GM21786 (cell line): ENCODE measurements around the gene FAM185A.
A peak's percentile ranks its signal among the peaks of the same experiment; 100 is the strongest.
"Not testable (repeated sequence)": the region's sequence is repeated elsewhere in the genome, so short reads cannot be mapped to it uniquely, and the experiment has no call there.

Experiments used
- ATAC-seq: cut with Tn5 transposase; IDR thresholded peaks from one replicate; pipeline ENCODE4 v1.9.1; 2021; ENCODE audit not compliant: unreplicated experiment

FAM185A gene

DNA sequence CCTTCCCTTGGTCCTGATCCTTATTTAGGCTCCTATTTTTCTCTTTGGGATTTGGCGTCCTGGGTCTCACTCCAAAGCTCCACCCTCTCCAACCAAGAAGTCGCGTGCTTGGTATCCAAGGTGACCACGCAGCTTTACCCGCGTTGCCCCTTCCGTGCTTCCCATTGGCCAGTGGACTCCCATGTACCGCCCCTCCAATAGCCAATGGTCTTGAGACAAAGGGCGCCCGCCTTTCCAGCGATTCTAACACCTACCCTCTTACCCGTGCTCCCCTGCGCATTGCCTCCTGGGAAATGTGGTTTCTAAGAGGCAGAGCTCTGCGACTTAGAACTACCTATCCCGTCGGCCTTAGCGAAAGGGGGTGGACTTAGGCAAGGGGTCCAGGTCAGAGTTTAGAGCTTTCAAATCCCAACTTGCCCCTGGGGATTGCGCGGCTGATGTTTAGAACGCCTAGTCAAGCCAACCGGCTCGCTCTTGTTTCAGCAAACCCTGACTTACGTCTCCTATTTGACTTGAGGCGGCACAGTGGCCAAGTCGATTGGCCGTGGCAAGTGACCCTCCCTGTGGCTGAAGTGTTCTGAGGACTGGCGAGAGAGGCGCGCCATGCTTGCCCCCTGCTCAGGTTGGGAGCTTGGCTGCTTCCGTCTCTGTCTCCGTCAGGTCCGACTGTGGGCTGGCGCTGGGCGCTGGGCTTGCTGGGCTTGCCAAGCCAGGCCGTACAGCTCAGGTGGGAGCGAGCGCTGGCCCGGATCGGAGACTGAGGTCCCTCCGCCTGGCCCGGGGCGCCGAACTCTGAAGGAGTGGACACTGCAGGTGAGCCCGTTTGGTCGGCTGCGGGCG, at the start of gene FAM185A:
Gene FAM185A, plus strand, starts transcription at position 395 of the 840 bp plus-strand sequence. Its CDS starts 209 bp downstream, at position 604.
- ATAC-seq = peak; percentile 98

- ATAC-seq = peak; percentile 72
Measured at GRCh38 chr7:102713011-102713690, 35.6 kb upstream of the FAM185A start.

DNA sequence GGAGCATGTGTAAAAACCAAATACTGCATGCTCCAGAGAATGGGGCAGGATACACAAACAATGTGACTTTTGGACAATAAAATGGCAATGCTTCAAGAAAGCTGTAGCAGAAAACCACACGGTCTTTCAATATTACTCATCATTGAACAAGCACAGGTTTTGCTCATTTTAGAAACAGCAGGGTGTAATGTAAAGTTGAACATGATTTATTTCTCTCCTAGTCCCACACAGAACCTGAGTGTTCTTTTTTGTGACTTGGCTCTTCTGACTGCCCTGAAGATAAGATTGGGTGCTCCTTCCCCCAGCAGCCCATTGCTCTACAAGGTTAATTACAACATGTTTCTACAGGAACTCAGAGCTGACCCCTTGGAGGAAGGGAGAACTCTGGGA, 35.1 kb upstream of the FAM185A start:
- ATAC-seq = peak; percentile 64

- ATAC-seq = not testable (repeated sequence)
Measured at GRCh38 chr7:102714774-102715522, 33.9 kb upstream of the FAM185A start.

GRCh38 chr7:102715718-102716117, 33.1 kb upstream of the FAM185A start:
- ATAC-seq = peak; percentile 52

- ATAC-seq = not testable (repeated sequence)
Measured at GRCh38 chr7:102718491-102718890, 30.3 kb upstream of the FAM185A start.

DNA sequence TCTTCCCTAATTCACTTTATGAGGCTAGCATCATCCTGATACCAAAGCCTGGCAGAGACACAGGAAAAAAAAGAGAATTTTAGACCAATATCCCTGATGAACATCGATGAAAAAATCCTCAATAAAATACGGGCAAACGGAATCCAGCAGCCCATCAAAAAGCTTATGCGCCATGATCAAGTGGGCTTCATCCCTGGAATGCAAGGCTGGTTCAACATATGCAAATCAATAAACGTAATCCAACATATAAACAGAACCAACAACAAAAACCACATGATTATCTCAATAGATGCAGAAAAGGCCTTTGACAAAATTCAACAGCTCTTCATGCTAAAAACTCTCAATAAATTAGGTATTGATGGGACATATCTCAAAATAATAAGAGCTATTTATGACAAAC, 22.6 kb upstream of the FAM185A start:
- ATAC-seq = not testable (repeated sequence)

GRCh38 chr7:102729670-102730069, 19.1 kb upstream of the FAM185A start:
- ATAC-seq = not testable (repeated sequence)

DNA sequence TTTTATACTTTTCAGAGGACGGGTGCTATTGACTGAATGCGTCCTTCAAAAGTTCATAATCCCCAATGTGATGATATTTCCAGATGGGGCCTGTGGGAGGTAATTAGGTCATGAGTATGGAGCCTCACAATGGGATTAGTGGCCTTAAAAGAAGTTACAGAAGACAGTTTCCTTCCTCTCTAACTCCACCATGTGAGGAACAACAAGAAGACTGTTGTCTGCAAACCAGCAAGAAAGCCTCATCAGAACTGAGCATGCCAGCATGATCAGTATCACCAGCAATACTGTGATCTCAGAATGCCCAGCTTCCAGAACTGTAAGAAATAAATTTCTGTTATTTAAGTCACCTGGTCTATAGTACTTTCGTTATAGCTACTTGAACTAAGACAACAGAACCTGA, 18.4 kb upstream of the FAM185A start:
- not testable (repeated sequence) for ATAC-seq

DNA sequence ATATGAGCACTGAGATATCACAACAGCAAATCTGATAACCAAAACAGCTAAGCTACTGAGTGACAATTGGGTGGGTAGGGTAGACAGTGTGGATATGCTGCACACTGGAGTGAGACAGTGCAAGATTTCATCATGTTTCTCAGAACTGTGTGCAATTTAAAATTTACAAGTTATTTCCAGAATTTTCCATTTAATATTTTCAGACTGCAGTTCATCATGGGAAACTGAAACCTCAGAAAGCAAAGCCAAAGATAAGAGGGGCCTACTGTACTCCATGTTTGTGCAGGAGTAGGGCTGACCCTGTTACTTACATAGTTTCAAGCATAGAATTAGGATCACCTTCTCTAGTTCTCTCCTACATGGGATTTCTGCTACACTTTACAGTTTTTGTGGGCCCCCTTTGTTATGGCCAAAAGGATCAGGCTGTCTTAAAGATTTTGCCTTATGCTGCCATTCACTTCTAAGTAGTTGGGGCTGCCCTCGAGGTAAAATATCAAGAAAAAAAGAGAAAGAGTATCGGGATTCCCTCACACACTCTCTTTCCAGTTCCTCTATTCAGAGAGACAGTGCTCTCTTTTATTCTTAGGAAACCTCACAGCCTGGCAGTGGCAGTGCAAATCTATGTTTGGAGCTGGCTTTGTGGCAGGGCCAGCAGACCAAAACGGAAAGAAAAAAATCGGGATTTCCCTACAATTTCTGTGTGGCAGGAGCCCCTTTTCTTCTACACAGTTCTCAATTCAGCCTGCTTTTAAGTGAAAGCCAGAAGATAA, 6.6 kb upstream of the FAM185A start:
- ATAC-seq = peak; percentile 71

GRCh38 chr7:102743861-102744260, 4.9 kb upstream of the FAM185A start:
- ATAC-seq = not testable (repeated sequence)

DNA sequence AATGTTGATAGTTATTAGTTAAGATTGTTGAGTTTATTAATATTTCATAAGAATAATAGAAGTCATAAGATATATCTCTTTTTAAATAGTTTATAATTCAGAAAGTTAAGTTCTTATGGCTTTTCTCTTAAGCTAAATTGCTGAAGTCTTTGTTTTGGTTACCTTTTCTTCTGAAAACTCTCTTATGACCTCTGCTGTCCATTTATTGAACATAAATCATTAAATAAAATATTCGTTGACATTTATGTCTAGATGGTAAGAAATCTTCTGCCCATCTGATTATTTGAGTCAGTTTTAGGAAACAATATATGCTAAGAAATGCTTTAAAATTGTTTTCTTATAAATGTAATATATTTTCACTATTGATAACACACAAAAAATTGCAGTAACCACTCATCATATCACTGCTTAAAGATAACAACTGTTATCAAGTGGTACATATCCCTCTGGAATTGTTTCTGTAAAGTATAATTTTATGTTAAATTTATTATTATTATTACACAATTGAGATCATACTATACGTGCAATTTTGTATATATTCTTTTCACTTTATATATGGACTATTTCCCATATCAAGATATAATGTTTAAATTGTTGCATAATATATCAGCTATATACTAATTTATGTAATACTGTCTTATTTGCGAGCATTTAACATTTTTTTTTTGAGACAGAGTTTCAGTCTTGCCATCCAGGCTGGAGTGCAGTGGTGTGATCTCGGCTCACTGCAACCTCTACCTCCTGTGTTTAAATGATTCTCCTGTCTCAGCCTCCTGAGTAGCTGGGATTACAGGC, 3.1 kb upstream of the FAM185A start:
- ATAC-seq = not testable (repeated sequence)

GRCh38 chr7:102749445-102749786, 617 bp downstream of the FAM185A start:
- not testable (repeated sequence) for ATAC-seq

DNA sequence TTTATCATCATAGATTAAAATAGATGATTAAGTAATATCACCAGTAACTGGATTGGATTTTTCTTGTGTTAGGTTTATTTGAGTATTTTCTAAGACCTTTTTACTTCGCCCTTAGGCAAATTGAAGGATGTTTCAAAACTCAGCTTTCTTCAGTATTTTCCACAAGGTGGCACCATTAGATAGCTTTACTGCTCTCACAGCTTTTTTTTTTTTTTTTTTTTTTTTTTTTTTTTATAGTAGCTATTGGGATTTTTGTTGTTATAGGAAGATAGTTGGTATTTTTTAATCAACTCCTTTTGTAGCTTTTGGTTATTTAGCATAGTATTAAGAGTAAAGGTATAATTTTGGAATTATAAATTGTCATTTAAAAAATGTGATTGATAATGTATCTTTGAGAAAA, 9.4 kb downstream of the FAM185A start:
- ATAC-seq = not testable (repeated sequence)

DNA sequence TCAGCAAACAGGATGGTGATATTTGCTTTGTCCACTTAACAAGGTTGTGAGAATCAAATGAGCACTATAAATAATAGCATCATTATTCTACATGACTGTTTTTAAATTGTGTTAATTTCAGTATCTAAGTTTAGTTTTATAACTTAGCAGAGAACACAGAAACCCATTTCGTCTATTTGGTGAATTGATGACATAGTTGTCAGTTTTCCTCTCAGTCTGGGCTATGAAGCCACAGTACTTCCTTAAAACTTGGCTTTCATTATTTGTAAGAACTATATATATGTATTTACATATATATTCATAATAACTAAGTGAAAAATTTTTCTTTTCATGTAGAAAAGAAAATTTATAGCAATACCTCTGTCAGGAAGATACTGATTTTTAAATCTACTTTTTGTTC, 11.1 kb downstream of the FAM185A start:
- not testable (repeated sequence) for ATAC-seq

DNA sequence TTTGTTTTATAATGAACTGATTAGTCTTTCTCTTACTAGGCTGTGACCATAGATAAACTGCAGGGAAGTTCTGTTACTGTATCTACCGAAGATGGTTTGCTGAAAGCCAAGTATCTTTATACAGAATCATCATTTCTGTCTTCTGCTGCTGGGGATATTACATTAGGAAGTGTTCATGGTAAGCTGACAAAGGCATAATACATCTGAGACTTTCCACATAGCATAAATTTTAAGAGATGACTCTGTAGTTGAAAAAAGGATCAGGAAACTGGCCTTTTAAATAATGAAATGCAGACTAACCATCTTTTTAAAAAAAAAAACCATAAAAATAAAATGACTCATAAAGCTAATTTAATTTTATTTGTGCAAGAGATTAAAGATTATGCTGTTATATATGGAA, 12.4 kb downstream of the FAM185A start:
- ATAC-seq = not testable (repeated sequence)

GRCh38 chr7:102763295-102763905, 14.6 kb downstream of the FAM185A start:
- not testable (repeated sequence) for ATAC-seq

- ATAC-seq = not testable (repeated sequence)
Measured at GRCh38 chr7:102769657-102770192, 20.9 kb downstream of the FAM185A start.

DNA sequence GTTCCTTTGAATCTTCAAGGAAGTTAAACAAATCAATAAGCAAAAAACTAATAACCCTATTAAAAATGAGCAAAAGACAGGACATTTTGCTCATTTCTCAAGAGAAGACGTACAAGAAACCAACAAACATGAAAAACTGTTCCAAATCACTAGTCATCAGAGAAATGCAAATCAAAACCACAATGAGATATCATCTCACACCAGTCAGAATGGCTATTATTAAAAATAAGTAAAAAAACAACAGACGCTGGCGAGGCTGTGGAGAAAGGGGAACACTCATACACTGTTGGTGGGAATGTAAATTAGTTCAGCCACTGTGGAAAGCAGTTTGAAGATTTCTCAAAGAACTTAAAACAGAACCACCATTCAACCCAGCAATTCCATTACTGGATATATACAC, 21.7 kb downstream of the FAM185A start:
- ATAC-seq = not testable (repeated sequence)
